Measurements from ENCODE around the gene CCR5. TPM values are rescaled to one million over a fixed set of nuclear protein-coding genes. Genes with fewer than 3 reads are reported as not detected.

The CCR5 gene
- total RNA-seq, 1 donor from 2014 or later = not detected

DNA sequence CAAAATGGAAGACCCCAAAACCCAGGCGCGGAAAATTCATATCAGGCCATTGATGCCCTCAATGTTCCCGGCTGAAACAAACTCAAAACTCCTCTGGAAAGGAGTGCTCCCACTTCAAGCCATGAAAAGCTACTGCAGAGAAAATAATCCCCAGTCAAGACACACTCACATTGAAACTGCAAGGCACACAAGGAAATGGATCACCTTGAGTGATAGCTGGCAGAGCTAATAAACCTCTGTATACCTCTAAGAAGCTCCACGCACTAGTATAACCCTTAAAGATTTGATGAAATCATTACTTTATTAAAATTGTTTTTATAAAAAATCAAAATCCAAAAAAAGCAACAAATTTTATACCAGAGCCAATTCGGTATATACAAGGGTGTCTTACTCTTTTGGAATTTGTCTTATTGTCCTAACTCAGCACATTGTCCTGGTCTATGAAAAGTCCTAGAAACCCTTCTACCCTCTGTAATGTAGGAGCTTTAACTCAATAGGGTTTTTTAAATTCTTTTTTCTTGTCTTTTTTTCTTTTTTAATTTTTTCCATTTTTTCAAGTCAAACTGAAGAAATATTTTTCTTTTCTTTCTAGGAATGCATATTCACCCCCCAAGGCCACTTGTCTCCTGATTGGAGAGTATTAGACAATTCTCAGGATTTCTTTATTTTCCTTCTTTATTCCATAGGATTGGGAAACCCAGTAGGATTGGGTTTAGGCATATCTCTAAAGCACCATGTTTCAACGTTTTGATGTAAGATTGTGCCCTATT, 27.6 kb downstream of the CCR5 start:
- Histone ChIP-seq H3K27me3 (ENCODE audit: control insufficient read depth, insufficient read depth, low read length) (no peaks in the 10 kb centered on the region), H3K36me3 (ENCODE audit: control insufficient read depth, insufficient read depth, low read length) (no peaks in the 10 kb centered on the region), H3K4me3 (ENCODE audit: low read depth, low read length) (no peak overlapping the region)
- TF ChIP-seq, protein P1, sequence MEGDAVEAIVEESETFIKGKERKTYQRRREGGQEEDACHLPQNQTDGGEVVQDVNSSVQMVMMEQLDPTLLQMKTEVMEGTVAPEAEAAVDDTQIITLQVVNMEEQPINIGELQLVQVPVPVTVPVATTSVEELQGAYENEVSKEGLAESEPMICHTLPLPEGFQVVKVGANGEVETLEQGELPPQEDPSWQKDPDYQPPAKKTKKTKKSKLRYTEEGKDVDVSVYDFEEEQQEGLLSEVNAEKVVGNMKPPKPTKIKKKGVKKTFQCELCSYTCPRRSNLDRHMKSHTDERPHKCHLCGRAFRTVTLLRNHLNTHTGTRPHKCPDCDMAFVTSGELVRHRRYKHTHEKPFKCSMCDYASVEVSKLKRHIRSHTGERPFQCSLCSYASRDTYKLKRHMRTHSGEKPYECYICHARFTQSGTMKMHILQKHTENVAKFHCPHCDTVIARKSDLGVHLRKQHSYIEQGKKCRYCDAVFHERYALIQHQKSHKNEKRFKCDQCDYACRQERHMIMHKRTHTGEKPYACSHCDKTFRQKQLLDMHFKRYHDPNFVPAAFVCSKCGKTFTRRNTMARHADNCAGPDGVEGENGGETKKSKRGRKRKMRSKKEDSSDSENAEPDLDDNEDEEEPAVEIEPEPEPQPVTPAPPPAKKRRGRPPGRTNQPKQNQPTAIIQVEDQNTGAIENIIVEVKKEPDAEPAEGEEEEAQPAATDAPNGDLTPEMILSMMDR (IDR thresholded peaks at IDR 0.05; ENCODE audit: insufficient read depth, low read length, poor library complexity, severe bottlenecking) = no peak
- no peak for DNase-seq (ENCODE audit: low read depth)

DNA sequence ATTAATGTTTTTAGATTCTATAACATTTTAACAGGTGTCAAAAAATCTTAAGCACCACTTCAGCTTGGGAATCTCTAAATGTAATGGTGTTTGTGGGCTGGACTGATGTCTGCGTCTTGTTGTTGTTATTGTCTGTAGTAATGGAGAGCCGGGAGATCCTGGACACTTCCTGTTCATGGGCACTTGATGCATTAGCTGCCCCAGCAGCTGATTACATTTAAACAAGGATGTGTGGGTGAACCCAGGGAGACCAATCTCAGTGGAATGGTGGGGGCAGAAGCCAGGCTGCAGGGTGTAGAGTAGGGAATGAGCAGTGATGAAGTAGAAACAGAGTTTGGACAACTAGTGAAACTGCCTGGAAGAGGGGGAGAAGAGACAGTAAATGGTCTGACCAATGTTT, 28.4 kb downstream of the CCR5 start:
- Histone ChIP-seq H3K36me3 (ENCODE audit: control insufficient read depth, insufficient read depth, low read length) (no peaks in the 10 kb centered on the region), H3K4me3 (ENCODE audit: low read depth, low read length) (no peak overlapping the region), H3K27me3 (ENCODE audit: control insufficient read depth, insufficient read depth, low read length) (no peaks in the 10 kb centered on the region)
- DNase-seq (ENCODE audit: low read depth) = no peak
- TF ChIP-seq, protein P1 (IDR thresholded peaks at IDR 0.05; ENCODE audit: insufficient read depth, low read length, poor library complexity, severe bottlenecking) = no peak

DNA sequence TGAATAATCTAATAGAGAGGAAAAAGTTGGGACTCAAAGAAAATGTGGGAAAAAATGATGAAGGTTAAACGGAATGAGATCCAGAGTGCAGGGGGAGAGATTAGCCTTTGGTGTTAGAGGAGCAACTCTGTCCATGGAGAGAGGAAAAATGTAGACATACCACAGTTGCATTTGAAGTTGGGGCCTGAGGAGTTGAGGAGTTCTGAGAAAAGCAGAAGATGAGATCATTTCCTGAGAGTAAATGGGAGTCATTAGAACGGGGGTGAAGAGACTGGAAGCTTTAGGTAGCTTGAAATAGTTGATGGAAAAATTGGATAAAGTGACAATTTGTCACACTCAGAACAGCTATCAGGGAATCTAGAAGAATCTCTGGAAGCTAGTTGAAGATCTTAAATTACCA, 28.8 kb downstream of the CCR5 start:
- H3K36me3 ChIP-seq (ENCODE audit: control insufficient read depth, insufficient read depth, low read length) = no peaks in the 10 kb centered on the region
- no peaks in the 10 kb centered on the region for H3K27me3 ChIP-seq (ENCODE audit: control insufficient read depth, insufficient read depth, low read length)
- DNase-seq (ENCODE audit: low read depth) = no peak
- TF ChIP-seq, protein P1 (IDR thresholded peaks at IDR 0.05; ENCODE audit: insufficient read depth, low read length, poor library complexity, severe bottlenecking) = no peak
- H3K4me3 ChIP-seq (ENCODE audit: low read depth, low read length) = no peak overlapping the region

DNA sequence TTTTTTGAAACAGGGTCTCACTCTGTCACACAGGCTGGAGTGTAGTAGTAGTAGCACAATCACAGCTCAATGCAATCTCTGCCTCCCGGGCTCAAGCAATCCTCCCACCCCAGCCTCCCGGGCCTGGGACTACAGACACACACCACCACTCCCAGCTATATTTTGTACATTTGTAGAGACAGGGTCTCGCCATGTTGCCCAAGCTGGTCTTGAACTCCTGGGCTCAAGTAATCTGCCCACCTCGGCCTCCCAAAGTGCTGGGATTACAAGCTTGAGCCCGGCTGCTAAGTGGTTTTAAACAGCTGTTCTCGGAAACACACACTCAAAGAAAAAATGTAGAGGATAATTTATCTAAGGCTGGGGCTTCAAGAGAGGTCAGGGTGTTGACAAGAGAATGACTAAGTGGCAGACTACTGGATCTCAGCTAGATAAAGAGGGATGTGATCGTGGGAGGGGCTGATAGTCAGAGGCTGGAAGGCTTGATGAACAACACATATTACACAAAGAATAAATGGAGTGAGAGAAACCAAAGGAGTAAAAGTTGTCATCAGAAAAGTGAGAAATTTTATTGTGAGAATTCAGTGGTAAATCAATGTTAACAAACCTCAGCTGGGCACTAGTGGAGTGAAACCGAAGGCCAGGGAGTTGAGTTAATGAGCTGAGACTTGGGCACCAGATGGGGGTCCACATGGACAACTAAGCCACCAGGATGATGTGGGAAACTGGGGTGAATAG, 29.4 kb downstream of the CCR5 start:
- DNase-seq (ENCODE audit: low read depth) = no peak
- Histone ChIP-seq H3K4me3 (ENCODE audit: low read depth, low read length) (no peak overlapping the region), H3K27me3 (ENCODE audit: control insufficient read depth, insufficient read depth, low read length) (no peaks in the 10 kb centered on the region), H3K36me3 (ENCODE audit: control insufficient read depth, insufficient read depth, low read length) (no peaks in the 10 kb centered on the region)
- TF ChIP-seq, protein P1 (IDR thresholded peaks at IDR 0.05; ENCODE audit: insufficient read depth, low read length, poor library complexity, severe bottlenecking) = no peak

DNA sequence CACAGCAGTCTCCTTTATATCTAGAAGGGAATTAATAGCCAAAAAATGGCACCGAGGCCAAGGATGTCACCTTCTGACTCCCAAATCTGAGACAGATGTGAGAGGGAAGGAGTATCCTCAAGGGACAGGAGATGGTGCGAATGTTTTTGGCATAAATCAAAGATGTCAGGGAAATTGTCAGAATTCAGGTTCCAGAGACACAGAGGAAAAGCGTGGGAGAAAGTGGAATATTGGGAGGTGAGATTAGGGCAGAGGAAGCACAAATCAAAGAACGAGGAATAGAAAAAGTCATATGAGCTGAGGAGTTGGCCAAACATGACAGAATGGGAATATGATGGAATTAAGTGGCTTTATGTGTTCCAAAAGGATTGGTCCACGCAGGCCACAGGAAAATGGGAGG, 30.1 kb downstream of the CCR5 start:
- TF ChIP-seq, protein P1 (IDR thresholded peaks at IDR 0.05; ENCODE audit: insufficient read depth, low read length, poor library complexity, severe bottlenecking) = no peak
- no peaks in the 10 kb centered on the region for H3K27me3 ChIP-seq (ENCODE audit: control insufficient read depth, insufficient read depth, low read length)
- no peak for DNase-seq (ENCODE audit: low read depth)
- no peak overlapping the region for H3K4me3 ChIP-seq (ENCODE audit: low read depth, low read length)
- H3K36me3 ChIP-seq (ENCODE audit: control insufficient read depth, insufficient read depth, low read length) = no peaks in the 10 kb centered on the region

Data from kidney epithelial cell (primary cell).